Neural cell (in vitro differentiated cells): ENCODE data around the gene PACS1. TPM values are rescaled to one million over a fixed set of nuclear protein-coding genes. Genes with fewer than 3 reads are reported as not detected.
"Not testable (repeated sequence)": the region's sequence is repeated elsewhere in the genome, so short reads cannot be mapped to it uniquely, and the experiment has no call there.

ENCODE experiments used
- H2AFZ ChIP-seq: fragments of 200-600, 300-800 bp; sonication (generic), shearing (Covaris generic); 2 replicates; pipeline ENCODE4 v1.6.0; 2014; ENCODE audit warnings: low read depth, mild to moderate bottlenecking, antibody characterized with exemption, low read length, moderate library complexity
- H3F3A ChIP-seq: fragments of 200-600 bp; shearing (Covaris generic); 2 replicates; pipeline ENCODE4 v1.6.1; 2016; ENCODE audit warnings: mild to moderate bottlenecking, moderate library complexity, mixed read lengths, antibody characterized with exemption, low read length; ENCODE audit not compliant: insufficient read depth, poor library complexity, severe bottlenecking
- H3K27ac ChIP-seq: fragments of 200-600, 300-800 bp; sonication (generic), shearing (Covaris generic); 2 replicates; pipeline ENCODE4 v1.5.1; 2014; ENCODE audit warnings: mild to moderate bottlenecking, low read length, moderate library complexity
- H3K27me3 ChIP-seq: fragments of 300-800, 200-600 bp; sonication (generic), shearing (Covaris generic); 2 replicates; pipeline ENCODE4 v1.6.0; 2014; ENCODE audit warnings: mild to moderate bottlenecking, low read depth, low read length, moderate library complexity; ENCODE audit not compliant: insufficient read depth
- H3K36me3 ChIP-seq: fragments of 300-800, 200-600 bp; sonication (generic), shearing (Covaris generic); 2 replicates; pipeline ENCODE4 v1.5.1; 2014; ENCODE audit warnings: mild to moderate bottlenecking, antibody characterized with exemption, low read length, moderate library complexity; ENCODE audit not compliant: insufficient read depth
- H3K4me2 ChIP-seq: fragments of 300-800, 200-600 bp; sonication (generic), shearing (Covaris generic); 2 replicates; pipeline ENCODE4 v1.6.0; 2014; ENCODE audit warnings: mild to moderate bottlenecking, low read length
- H3K4me3 ChIP-seq: fragments of 300-800, 200-600 bp; sonication (generic), shearing (Covaris generic); 2 replicates; pipeline ENCODE4 v1.5.1; 2014; ENCODE audit warnings: mild to moderate bottlenecking, low read length, moderate library complexity
- H3K79me2 ChIP-seq: fragments of 200-600 bp; shearing (Covaris generic); replicated peaks from 2 replicates; pipeline ENCODE4 v1.6.0; 2014; ENCODE audit warnings: mild to moderate bottlenecking, low read length, moderate library complexity; ENCODE audit not compliant: insufficient read depth
- H3K9ac ChIP-seq: fragments of 300-800, 200-600 bp; sonication (generic), shearing (Covaris generic); 2 replicates; pipeline ENCODE4 v1.6.1; 2016; ENCODE audit warnings: mild to moderate bottlenecking, low read length, mixed read lengths
- H3K9me2 ChIP-seq: fragments of 200-600 bp; shearing (Covaris generic); 2 replicates; pipeline ENCODE4 v1.6.1; 2016; ENCODE audit warnings: mild to moderate bottlenecking, low read length, mixed read lengths; ENCODE audit not compliant: insufficient read depth
- H3K9me3 ChIP-seq: fragments of 200-600, 300-800 bp; sonication (generic), shearing (Covaris generic); 2 replicates; pipeline ENCODE4 v1.6.1; 2016; ENCODE audit warnings: mild to moderate bottlenecking, mixed run types, low read length, moderate library complexity, mixed read lengths
- H4K20me1 ChIP-seq: fragments of 200-600 bp; shearing (Covaris generic); 2 replicates; pipeline ENCODE4 v1.6.1; 2016; ENCODE audit warnings: mild to moderate bottlenecking, mixed run types; ENCODE audit not compliant: insufficient read depth
- CTCF ChIP-seq: fragments of 450-650 bp; IDR thresholded peaks from 2 replicates; pipeline ENCODE4 v1.5.1; 2014; ENCODE audit warnings: antibody characterized with exemption, mild to moderate bottlenecking, moderate library complexity; ENCODE audit not compliant: poor library complexity, severe bottlenecking
- EP300 ChIP-seq: fragments of 450-650 bp; conservative IDR thresholded peaks from 2 replicates; pipeline ENCODE4 v1.6.1; 2014; ENCODE audit warnings: antibody characterized with exemption, mild to moderate bottlenecking, moderate library complexity; ENCODE audit not compliant: poor library complexity, severe bottlenecking
- EZH2 ChIP-seq: fragments of 200-600, 300-800 bp; shearing (Covaris generic), sonication (generic); IDR thresholded peaks from 2 replicates; pipeline ENCODE4 v1.6.1; 2014; ENCODE audit warnings: antibody characterized with exemption, low read length, borderline replicate concordance, mild to moderate bottlenecking; ENCODE audit not compliant: insufficient read depth, poor library complexity, severe bottlenecking
- MXI1 ChIP-seq: fragments of 450-650 bp; conservative IDR thresholded peaks from 2 replicates; pipeline ENCODE4 v1.6.1; 2014; ENCODE audit warnings: antibody characterized with exemption, mild to moderate bottlenecking; ENCODE audit not compliant: poor library complexity, severe bottlenecking
- POLR2AphosphoS5 ChIP-seq: IDR thresholded peaks from 2 replicates; pipeline ENCODE4 v1.6.1; 2012
- RAD21 ChIP-seq: fragments of 450-650 bp; conservative IDR thresholded peaks from 2 replicates; pipeline ENCODE4 v1.6.1; 2014; ENCODE audit warnings: antibody characterized with exemption, mild to moderate bottlenecking, moderate library complexity
- REST ChIP-seq: IDR thresholded peaks from 2 replicates; pipeline ENCODE4 v1.6.1; 2012; ENCODE audit warnings: borderline replicate concordance
- SMC3 ChIP-seq: fragments of 450-650 bp; conservative IDR thresholded peaks from 2 replicates; pipeline ENCODE4 v1.6.1; 2014; ENCODE audit warnings: antibody characterized with exemption, mild to moderate bottlenecking, moderate library complexity; ENCODE audit not compliant: poor library complexity
- TAF1 ChIP-seq: IDR thresholded peaks from 2 replicates; pipeline ENCODE4 v1.6.1; 2012; ENCODE audit warnings: low read depth
- polyA plus RNA-seq: library from polyadenylated mRNA; depleted of rRNA; stranded (reverse); fragments of >200 nt; gene quantifications from 2 replicates; pipeline ENCODE4 v1.2.3, GENCODE V29; 2014

PACS1 gene
- polyA plus RNA-seq, 1 donor from 2014 or later: 14.4 TPM

- no peaks in the 10 kb centered on the region for H3K9me2 ChIP-seq
- no peak overlapping the region for H2AFZ ChIP-seq
- no peak overlapping the region for H3K4me2 ChIP-seq
- H3K36me3 ChIP-seq: no peaks in the 10 kb centered on the region
- H3K9me3 ChIP-seq: no peaks in the 10 kb centered on the region
- no peak overlapping the region for H3K27ac ChIP-seq
- H3F3A ChIP-seq: no peaks in the 10 kb centered on the region
- TF ChIP-seq SMC3 (no peak), TAF1 (no peak), REST (no peak), POLR2AphosphoS5 (no peak), MXI1 (no peak), CTCF (no peak)
- H3K4me3 ChIP-seq: no peak overlapping the region
- H3K79me2 ChIP-seq: no peaks in the 10 kb centered on the region
- no peak overlapping the region for H3K9ac ChIP-seq
- no peaks in the 10 kb centered on the region for H3K27me3 ChIP-seq
- H4K20me1 ChIP-seq: no peaks in the 10 kb centered on the region
Measured at GRCh38 chr11:66112601-66113499, 42.8 kb downstream of the PACS1 start.

- not testable (repeated sequence) for H3K9me3 ChIP-seq, H3K4me3 ChIP-seq, H3K9me2 ChIP-seq, H4K20me1 ChIP-seq, H3K27me3 ChIP-seq, H3K9ac ChIP-seq, H3K79me2 ChIP-seq, H3F3A ChIP-seq, H3K27ac ChIP-seq, H2AFZ ChIP-seq, H3K4me2 ChIP-seq, H3K36me3 ChIP-seq
Measured at GRCh38 chr11:66114957-66115356, 44.9 kb downstream of the PACS1 start.

GRCh38 chr11:66115638-66116301 is 45.7 kb downstream of the PACS1 start:
- Histone ChIP-seq H3K9ac (no peak overlapping the region), H2AFZ (no peak overlapping the region), H3K27me3 (no peaks in the 10 kb centered on the region), H3K36me3 (no peaks in the 10 kb centered on the region), H3K27ac (no peak overlapping the region), H3K4me3 (no peak overlapping the region), H3K4me2 (no peak overlapping the region), H3K9me2 (no peaks in the 10 kb centered on the region), H4K20me1 (no peaks in the 10 kb centered on the region), H3K9me3 (no peaks in the 10 kb centered on the region), H3F3A (no peaks in the 10 kb centered on the region), H3K79me2 (no peaks in the 10 kb centered on the region)
- TF ChIP-seq TAF1: no peak
- TF ChIP-seq MXI1: no peak
- no peak for TF ChIP-seq RAD21
- TF ChIP-seq EP300: no peak
- no peak for TF ChIP-seq REST
- TF ChIP-seq SMC3: no peak
- TF ChIP-seq POLR2AphosphoS5: no peak
- TF ChIP-seq EZH2: no peak
